SK-N-SH treated with all-trans-retinoic acid at 6 μM for 48 hours (cell line): ENCODE data around the gene CAMLG.

Experiments
- ATAC-seq: fragments of 200-7000 bp; cut with Tn5 transposase; 3 replicates; pipeline ENCODE4 v1.9.1; 2020; ENCODE audit warnings: mild to moderate bottlenecking, moderate library complexity
- ARNTL ChIP-seq: fragments of 450-650 bp; formaldehyde crosslinking; IDR thresholded peaks from 2 replicates; pipeline ENCODE4 v1.5.0; 2020; ENCODE audit warnings: low read depth, mild to moderate bottlenecking, moderate library complexity, borderline replicate concordance
- BACH2 ChIP-seq: fragments of 250-450 bp; sonication (Bioruptor Pico); IDR thresholded peaks from 2 replicates; pipeline ENCODE4 v1.9.0; 2021; ENCODE audit warnings: mild to moderate bottlenecking, borderline replicate concordance
- CSDC2 ChIP-seq: fragments of 250-450 bp; sonication (Bioruptor Pico); IDR thresholded peaks from 2 replicates; pipeline ENCODE4 v1.5.0; 2020; ENCODE audit warnings: mild to moderate bottlenecking, moderate library complexity
- CSRNP3 ChIP-seq: fragments of 250-450 bp; sonication (Bioruptor Pico); IDR thresholded peaks from 2 replicates; pipeline ENCODE4 v1.5.1; 2021; ENCODE audit warnings: mild to moderate bottlenecking, moderate library complexity
- ESRRG ChIP-seq: fragments of 250-450 bp; sonication (Bioruptor Pico); IDR thresholded peaks from 2 replicates; pipeline ENCODE4 v1.6.1; 2021; ENCODE audit warnings: mild to moderate bottlenecking
- GLIS3 ChIP-seq: fragments of 250-450 bp; sonication (Bioruptor Pico); IDR thresholded peaks from 2 replicates; pipeline ENCODE4 v1.5.0; 2020; ENCODE audit warnings: mild to moderate bottlenecking, moderate library complexity
- ISL1 ChIP-seq: fragments of 250-450 bp; sonication (Bioruptor Pico); IDR thresholded peaks from 2 replicates; pipeline ENCODE4 v2.1.2; 2022; ENCODE audit warnings: mild to moderate bottlenecking, moderate library complexity
- OSR1 ChIP-seq: fragments of 250-450 bp; sonication (Bioruptor Pico); IDR thresholded peaks from 2 replicates; pipeline ENCODE4 v1.8.0; 2022; ENCODE audit warnings: moderate library complexity, mild to moderate bottlenecking, inconsistent platforms
- PPARA ChIP-seq: fragments of 250-450 bp; sonication (Bioruptor Pico); IDR thresholded peaks from 2 replicates; pipeline ENCODE4 v1.5.0; 2020; ENCODE audit warnings: mild to moderate bottlenecking, borderline replicate concordance
- RARB ChIP-seq: fragments of 250-450 bp; sonication (Bioruptor Pico); IDR thresholded peaks from 2 replicates; pipeline ENCODE4 v1.8.0; 2021; ENCODE audit warnings: mild to moderate bottlenecking, moderate library complexity
- SNAI2 ChIP-seq: fragments of 250-450 bp; sonication (Bioruptor Pico); IDR thresholded peaks from 2 replicates; pipeline ENCODE4 v1.5.0; 2020; ENCODE audit warnings: mild to moderate bottlenecking, moderate library complexity
- TCF4 ChIP-seq: fragments of 250-450 bp; sonication (Bioruptor Pico); IDR thresholded peaks from 2 replicates; pipeline ENCODE4 v1.8.0; 2021; ENCODE audit warnings: mild to moderate bottlenecking, moderate library complexity, borderline replicate concordance
- TOX ChIP-seq: fragments of 250-450 bp; sonication (Bioruptor Pico); IDR thresholded peaks from 2 replicates; pipeline ENCODE4 v1.8.0; 2021; ENCODE audit warnings: mild to moderate bottlenecking, moderate library complexity, borderline replicate concordance
- ZC3H10 ChIP-seq: fragments of 250-450 bp; sonication (Bioruptor Pico); IDR thresholded peaks from 2 replicates; pipeline ENCODE4 v1.5.1; 2021; ENCODE audit warnings: mild to moderate bottlenecking, moderate library complexity
- ZFP3 ChIP-seq: fragments of 250-450 bp; sonication (Bioruptor Pico); IDR thresholded peaks from 2 replicates; pipeline ENCODE4 v1.5.0; 2020; ENCODE audit warnings: mild to moderate bottlenecking, moderate library complexity
- ZFP30 ChIP-seq: fragments of 450-650 bp; formaldehyde crosslinking; IDR thresholded peaks from 2 replicates; pipeline ENCODE4 v1.5.0; 2022; ENCODE audit warnings: mild to moderate bottlenecking, moderate library complexity
- ZNF565 ChIP-seq: fragments of 450-650 bp; formaldehyde crosslinking; conservative IDR thresholded peaks from 2 replicates; pipeline ENCODE4 v1.5.0; 2020; ENCODE audit warnings: low read depth, mild to moderate bottlenecking, moderate library complexity
- ZNF70 ChIP-seq: fragments of 450-650 bp; formaldehyde crosslinking; IDR thresholded peaks from 2 replicates; pipeline ENCODE4 v1.5.0; 2020; ENCODE audit warnings: mild to moderate bottlenecking, moderate library complexity
- ZNF8 ChIP-seq: fragments of 450-650 bp; formaldehyde crosslinking; IDR thresholded peaks from 2 replicates; pipeline ENCODE4 v1.5.0; 2020; ENCODE audit warnings: mild to moderate bottlenecking, moderate library complexity
- TF ChIP-seq, protein P1 (sequence below): fragments of 250-450 bp; sonication (Bioruptor Pico); IDR thresholded peaks from 2 replicates; pipeline ENCODE4 v1.8.0; 2020; ENCODE audit warnings: mild to moderate bottlenecking, moderate library complexity, borderline replicate concordance
- TF ChIP-seq, protein P2 (sequence below): fragments of 250-450 bp; sonication (Bioruptor Pico); IDR thresholded peaks from 2 replicates; pipeline ENCODE4 v1.8.0; 2021; ENCODE audit warnings: low read depth, mild to moderate bottlenecking, moderate library complexity, borderline replicate concordance
- TF ChIP-seq, protein P3 (sequence below): fragments of 250-450 bp; sonication (Bioruptor Pico); IDR thresholded peaks from 2 replicates; pipeline ENCODE4 v1.5.0; 2020; ENCODE audit warnings: mild to moderate bottlenecking, moderate library complexity

The CAMLG gene

GRCh38 chr5:134794819-134795218, 56.5 kb downstream of the CAMLG start:
- no peak for ATAC-seq
- TF ChIP-seq ZFP3 (CRISPR knock-in tag) = no peak
- TF ChIP-seq, protein P1, sequence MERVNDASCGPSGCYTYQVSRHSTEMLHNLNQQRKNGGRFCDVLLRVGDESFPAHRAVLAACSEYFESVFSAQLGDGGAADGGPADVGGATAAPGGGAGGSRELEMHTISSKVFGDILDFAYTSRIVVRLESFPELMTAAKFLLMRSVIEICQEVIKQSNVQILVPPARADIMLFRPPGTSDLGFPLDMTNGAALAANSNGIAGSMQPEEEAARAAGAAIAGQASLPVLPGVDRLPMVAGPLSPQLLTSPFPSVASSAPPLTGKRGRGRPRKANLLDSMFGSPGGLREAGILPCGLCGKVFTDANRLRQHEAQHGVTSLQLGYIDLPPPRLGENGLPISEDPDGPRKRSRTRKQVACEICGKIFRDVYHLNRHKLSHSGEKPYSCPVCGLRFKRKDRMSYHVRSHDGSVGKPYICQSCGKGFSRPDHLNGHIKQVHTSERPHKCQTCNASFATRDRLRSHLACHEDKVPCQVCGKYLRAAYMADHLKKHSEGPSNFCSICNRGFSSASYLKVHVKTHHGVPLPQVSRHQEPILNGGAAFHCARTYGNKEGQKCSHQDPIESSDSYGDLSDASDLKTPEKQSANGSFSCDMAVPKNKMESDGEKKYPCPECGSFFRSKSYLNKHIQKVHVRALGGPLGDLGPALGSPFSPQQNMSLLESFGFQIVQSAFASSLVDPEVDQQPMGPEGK (CRISPR knock-in tag) = no peak
- TF ChIP-seq ESRRG (CRISPR knock-in tag) = no peak
- no peak for TF ChIP-seq ZC3H10 (CRISPR knock-in tag)
- TF ChIP-seq, protein P2, sequence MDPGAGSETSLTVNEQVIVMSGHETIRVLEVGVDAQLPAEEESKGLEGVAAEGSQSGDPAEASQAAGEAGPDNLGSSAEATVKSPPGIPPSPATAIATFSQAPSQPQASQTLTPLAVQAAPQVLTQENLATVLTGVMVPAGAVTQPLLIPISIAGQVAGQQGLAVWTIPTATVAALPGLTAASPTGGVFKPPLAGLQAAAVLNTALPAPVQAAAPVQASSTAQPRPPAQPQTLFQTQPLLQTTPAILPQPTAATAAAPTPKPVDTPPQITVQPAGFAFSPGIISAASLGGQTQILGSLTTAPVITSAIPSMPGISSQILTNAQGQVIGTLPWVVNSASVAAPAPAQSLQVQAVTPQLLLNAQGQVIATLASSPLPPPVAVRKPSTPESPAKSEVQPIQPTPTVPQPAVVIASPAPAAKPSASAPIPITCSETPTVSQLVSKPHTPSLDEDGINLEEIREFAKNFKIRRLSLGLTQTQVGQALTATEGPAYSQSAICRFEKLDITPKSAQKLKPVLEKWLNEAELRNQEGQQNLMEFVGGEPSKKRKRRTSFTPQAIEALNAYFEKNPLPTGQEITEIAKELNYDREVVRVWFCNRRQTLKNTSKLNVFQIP (CRISPR knock-in tag) = no peak
- TF ChIP-seq ZNF565 = no peak
- TF ChIP-seq TCF4 (CRISPR knock-in tag) = no peak
- TF ChIP-seq GLIS3 (CRISPR knock-in tag) = no peak
- TF ChIP-seq PPARA (CRISPR knock-in tag) = no peak
- TF ChIP-seq BACH2 = no peak
- no peak for TF ChIP-seq ISL1 (CRISPR knock-in tag)
- TF ChIP-seq ARNTL (CRISPR knock-in tag) = no peak
- TF ChIP-seq OSR1 = no peak
- TF ChIP-seq RARB (CRISPR knock-in tag) = no peak

GRCh38 chr5:134798468-134798867, 60.1 kb downstream of the CAMLG start:
- TF ChIP-seq ZNF8 = no peak
- TF ChIP-seq OSR1 = no peak
- no peak for TF ChIP-seq ESRRG (CRISPR knock-in tag)
- TF ChIP-seq SNAI2 = no peak
- TF ChIP-seq, protein P2 (CRISPR knock-in tag) = no peak
- no peak for TF ChIP-seq ZNF70 (CRISPR knock-in tag)
- no peak for TF ChIP-seq CSRNP3 (CRISPR knock-in tag)
- TF ChIP-seq ZFP30 = no peak
- TF ChIP-seq CSDC2 (CRISPR knock-in tag) = no peak
- TF ChIP-seq TOX (CRISPR knock-in tag) = no peak
- TF ChIP-seq BACH2 = no peak
- no peak for TF ChIP-seq ZFP3 (CRISPR knock-in tag)
- TF ChIP-seq, protein P3, sequence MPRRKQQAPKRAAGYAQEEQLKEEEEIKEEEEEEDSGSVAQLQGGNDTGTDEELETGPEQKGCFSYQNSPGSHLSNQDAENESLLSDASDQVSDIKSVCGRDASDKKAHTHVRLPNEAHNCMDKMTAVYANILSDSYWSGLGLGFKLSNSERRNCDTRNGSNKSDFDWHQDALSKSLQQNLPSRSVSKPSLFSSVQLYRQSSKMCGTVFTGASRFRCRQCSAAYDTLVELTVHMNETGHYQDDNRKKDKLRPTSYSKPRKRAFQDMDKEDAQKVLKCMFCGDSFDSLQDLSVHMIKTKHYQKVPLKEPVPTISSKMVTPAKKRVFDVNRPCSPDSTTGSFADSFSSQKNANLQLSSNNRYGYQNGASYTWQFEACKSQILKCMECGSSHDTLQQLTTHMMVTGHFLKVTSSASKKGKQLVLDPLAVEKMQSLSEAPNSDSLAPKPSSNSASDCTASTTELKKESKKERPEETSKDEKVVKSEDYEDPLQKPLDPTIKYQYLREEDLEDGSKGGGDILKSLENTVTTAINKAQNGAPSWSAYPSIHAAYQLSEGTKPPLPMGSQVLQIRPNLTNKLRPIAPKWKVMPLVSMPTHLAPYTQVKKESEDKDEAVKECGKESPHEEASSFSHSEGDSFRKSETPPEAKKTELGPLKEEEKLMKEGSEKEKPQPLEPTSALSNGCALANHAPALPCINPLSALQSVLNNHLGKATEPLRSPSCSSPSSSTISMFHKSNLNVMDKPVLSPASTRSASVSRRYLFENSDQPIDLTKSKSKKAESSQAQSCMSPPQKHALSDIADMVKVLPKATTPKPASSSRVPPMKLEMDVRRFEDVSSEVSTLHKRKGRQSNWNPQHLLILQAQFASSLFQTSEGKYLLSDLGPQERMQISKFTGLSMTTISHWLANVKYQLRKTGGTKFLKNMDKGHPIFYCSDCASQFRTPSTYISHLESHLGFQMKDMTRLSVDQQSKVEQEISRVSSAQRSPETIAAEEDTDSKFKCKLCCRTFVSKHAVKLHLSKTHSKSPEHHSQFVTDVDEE (CRISPR knock-in tag) = no peak
- no peak for TF ChIP-seq RARB (CRISPR knock-in tag)
- TF ChIP-seq, all 23 proteins: peak for 0
- no peak for ATAC-seq
